MM.1S (cell line): ENCODE data around the gene FGF12.

Experiments
- DNase-seq: peaks from one replicate; pipeline ENCODE4 v3.0.0-alpha.2; 2015
- H2AFZ ChIP-seq: fragments of 300-600 bp; sonication (generic); 2 replicates; pipeline ENCODE4 v1.6.0; 2016; ENCODE audit warnings: antibody characterized with exemption, low read length
- H3F3A ChIP-seq: fragments of 300-600 bp; sonication (generic); 2 replicates; pipeline ENCODE4 v1.6.1; 2016; ENCODE audit warnings: mild to moderate bottlenecking, antibody characterized with exemption, low read length, moderate library complexity, mixed read lengths; ENCODE audit not compliant: insufficient read depth
- H3K27ac ChIP-seq: fragments of 300-600 bp; sonication (generic); 2 replicates; pipeline ENCODE4 v1.5.1; 2016; ENCODE audit warnings: mild to moderate bottlenecking, low read length
- H3K27me3 ChIP-seq: fragments of 300-600 bp; sonication (generic); replicated peaks from 2 replicates; pipeline ENCODE4 v1.6.0; 2016; ENCODE audit warnings: low read length; ENCODE audit not compliant: insufficient read depth
- H3K36me3 ChIP-seq: fragments of 300-600 bp; sonication (generic); replicated peaks from 2 replicates; pipeline ENCODE4 v1.6.1; 2016; ENCODE audit warnings: mild to moderate bottlenecking, low read length, mixed read lengths; ENCODE audit not compliant: insufficient read depth
- H3K4me1 ChIP-seq: fragments of 300-600 bp; sonication (generic); 2 replicates; pipeline ENCODE4 v1.6.1; 2016; ENCODE audit warnings: low read length, mixed read lengths
- H3K4me2 ChIP-seq: fragments of 300-600 bp; sonication (generic); 2 replicates; pipeline ENCODE4 v1.6.0; 2016; ENCODE audit warnings: low read depth, low read length
- H3K4me3 ChIP-seq: fragments of 300-600 bp; sonication (generic); 2 replicates; pipeline ENCODE4 v1.5.1; 2016; ENCODE audit warnings: low read length, mixed read lengths
- H3K79me2 ChIP-seq: fragments of 300-600 bp; sonication (generic); 2 replicates; pipeline ENCODE4 v1.6.1; 2016; ENCODE audit warnings: mixed run types, low read length, mixed read lengths
- H3K9ac ChIP-seq: fragments of 300-600 bp; sonication (generic); 2 replicates; pipeline ENCODE4 v1.6.1; 2016; ENCODE audit warnings: low read length, mixed read lengths
- H3K9me2 ChIP-seq: fragments of 300-600 bp; sonication (generic); replicated peaks from 2 replicates; pipeline ENCODE4 v1.6.1; 2016; ENCODE audit warnings: mild to moderate bottlenecking, low read length, mixed read lengths; ENCODE audit not compliant: insufficient read depth
- H3K9me3 ChIP-seq: fragments of 300-600 bp; sonication (generic); replicated peaks from 2 replicates; pipeline ENCODE4 v1.6.1; 2016; ENCODE audit warnings: mild to moderate bottlenecking, low read length, mixed read lengths; ENCODE audit not compliant: insufficient read depth
- H4K20me1 ChIP-seq: fragments of 300-600 bp; sonication (generic); 2 replicates; pipeline ENCODE4 v1.6.1; 2016; ENCODE audit warnings: mild to moderate bottlenecking, low read length, moderate library complexity, mixed read lengths; ENCODE audit not compliant: insufficient read depth
- EZH2 ChIP-seq: fragments of 300-600 bp; sonication (generic); optimal IDR thresholded peaks from 2 replicates; pipeline ENCODE3; 2017; ENCODE audit warnings: low read depth, mild to moderate bottlenecking, antibody characterized with exemption, low read length, mixed read lengths
- EZH2phosphoT487 ChIP-seq: fragments of 300-600 bp; sonication (generic); IDR thresholded peaks from 2 replicates; pipeline ENCODE4 v1.6.1; 2018; ENCODE audit warnings: antibody characterized with exemption, low read length
- TF ChIP-seq, protein P1 (sequence below): fragments of 300-600 bp; sonication (generic); IDR thresholded peaks from 2 replicates; pipeline ENCODE4 v1.5.1; 2016; ENCODE audit warnings: antibody characterized with exemption, low read length, mixed read lengths

Gene FGF12

DNA sequence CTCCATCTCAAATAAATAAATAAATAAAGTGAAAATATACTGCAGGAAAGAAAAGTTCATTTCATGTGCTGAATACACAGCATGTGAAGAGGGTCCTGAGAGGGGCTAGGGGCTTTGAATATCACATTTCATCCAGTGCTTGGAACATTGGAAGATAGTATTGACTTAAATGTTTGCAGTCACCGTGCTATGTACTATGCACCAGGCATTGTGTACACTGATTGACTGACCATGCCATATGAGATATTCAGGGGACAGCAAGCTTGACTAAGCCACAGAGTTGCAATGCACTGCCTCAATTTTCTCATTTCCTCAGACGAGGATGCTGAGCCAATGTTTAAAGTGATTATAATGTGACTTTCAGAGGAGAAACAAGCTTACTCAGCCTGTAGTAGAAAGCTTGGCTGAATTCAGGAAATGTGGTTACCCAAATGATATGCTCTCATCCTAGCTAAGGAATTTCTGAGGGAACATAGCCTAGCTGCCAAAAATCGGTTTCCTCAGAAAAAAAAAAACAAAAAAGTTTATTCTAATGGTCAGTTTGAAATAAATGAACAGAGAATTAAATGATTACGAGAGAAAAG is 557.9 kb downstream of the FGF12 start:
- Histone ChIP-seq H3K27ac (no peak overlapping the region), H3K4me2 (no peak overlapping the region), H3K9me3 (no peaks in the 10 kb centered on the region), H3K27me3 (no peaks in the 10 kb centered on the region), H2AFZ (no peak overlapping the region), H3K4me1 (no peaks in the 10 kb centered on the region), H3F3A (no peaks in the 10 kb centered on the region), H3K4me3 (no peak overlapping the region), H4K20me1 (no peaks in the 10 kb centered on the region), H3K9ac (no peak overlapping the region), H3K9me2 (no peaks in the 10 kb centered on the region), H3K79me2 (no peaks in the 10 kb centered on the region), H3K36me3 (no peaks in the 10 kb centered on the region)
- no peak for DNase-seq
- TF ChIP-seq, protein P1, sequence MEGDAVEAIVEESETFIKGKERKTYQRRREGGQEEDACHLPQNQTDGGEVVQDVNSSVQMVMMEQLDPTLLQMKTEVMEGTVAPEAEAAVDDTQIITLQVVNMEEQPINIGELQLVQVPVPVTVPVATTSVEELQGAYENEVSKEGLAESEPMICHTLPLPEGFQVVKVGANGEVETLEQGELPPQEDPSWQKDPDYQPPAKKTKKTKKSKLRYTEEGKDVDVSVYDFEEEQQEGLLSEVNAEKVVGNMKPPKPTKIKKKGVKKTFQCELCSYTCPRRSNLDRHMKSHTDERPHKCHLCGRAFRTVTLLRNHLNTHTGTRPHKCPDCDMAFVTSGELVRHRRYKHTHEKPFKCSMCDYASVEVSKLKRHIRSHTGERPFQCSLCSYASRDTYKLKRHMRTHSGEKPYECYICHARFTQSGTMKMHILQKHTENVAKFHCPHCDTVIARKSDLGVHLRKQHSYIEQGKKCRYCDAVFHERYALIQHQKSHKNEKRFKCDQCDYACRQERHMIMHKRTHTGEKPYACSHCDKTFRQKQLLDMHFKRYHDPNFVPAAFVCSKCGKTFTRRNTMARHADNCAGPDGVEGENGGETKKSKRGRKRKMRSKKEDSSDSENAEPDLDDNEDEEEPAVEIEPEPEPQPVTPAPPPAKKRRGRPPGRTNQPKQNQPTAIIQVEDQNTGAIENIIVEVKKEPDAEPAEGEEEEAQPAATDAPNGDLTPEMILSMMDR: no peak
- no peak for TF ChIP-seq EZH2phosphoT487
- no peak for TF ChIP-seq EZH2

DNA sequence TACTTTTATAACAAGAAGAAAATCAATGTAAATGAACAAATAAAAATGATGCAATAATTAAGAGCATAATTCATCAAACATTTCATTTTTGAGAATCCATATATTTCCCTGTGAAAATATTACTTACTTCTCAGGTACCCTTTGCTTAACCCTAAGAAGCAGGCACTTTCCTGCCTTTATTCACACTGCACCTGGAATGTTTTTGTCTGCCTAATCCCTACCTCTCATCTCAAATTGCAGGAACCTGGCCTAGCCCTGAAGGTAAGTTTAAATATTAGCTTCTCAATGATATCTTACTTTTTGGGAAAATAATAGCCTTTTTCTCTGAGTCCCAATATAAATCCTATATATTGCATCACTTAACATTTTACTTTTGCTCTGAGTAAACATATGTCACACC is 559.1 kb downstream of the FGF12 start:
- Histone ChIP-seq H3K27ac (no peak overlapping the region), H3K79me2 (no peaks in the 10 kb centered on the region), H3K27me3 (no peaks in the 10 kb centered on the region), H3K9me2 (no peaks in the 10 kb centered on the region), H4K20me1 (no peaks in the 10 kb centered on the region), H3K4me1 (no peaks in the 10 kb centered on the region), H3K36me3 (no peaks in the 10 kb centered on the region), H3K4me2 (no peak overlapping the region), H3K4me3 (no peak overlapping the region), H3K9ac (no peak overlapping the region), H3F3A (no peaks in the 10 kb centered on the region), H2AFZ (no peak overlapping the region), H3K9me3 (no peaks in the 10 kb centered on the region)
- no peak for DNase-seq
- no peak for TF ChIP-seq EZH2
- TF ChIP-seq, protein P1: no peak
- TF ChIP-seq EZH2phosphoT487: no peak

DNA sequence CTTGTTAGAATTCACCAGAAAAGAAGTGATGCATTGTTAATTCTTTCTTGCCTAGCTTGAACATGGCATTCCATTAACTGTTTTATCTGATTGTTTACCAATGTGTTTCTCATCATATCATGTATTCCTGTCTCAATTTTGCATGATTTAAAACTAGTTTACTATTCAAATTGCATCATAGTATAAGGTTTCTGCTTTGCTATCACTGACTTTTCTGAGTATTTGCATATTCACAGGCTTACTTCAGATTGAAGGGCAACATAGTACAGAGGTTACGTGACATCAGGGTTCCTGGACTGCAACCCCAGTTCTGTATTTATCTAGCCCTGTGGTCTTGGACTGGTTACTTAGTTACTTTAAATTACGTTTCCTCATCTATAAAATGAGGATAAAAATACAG is 561.8 kb downstream of the FGF12 start:
- H3K9me3 ChIP-seq: no peaks in the 10 kb centered on the region
- no peaks in the 10 kb centered on the region for H3K9me2 ChIP-seq
- no peaks in the 10 kb centered on the region for H3K27me3 ChIP-seq
- no peaks in the 10 kb centered on the region for H4K20me1 ChIP-seq
- H3K27ac ChIP-seq: no peak overlapping the region
- no peak overlapping the region for H3K4me2 ChIP-seq
- H3K36me3 ChIP-seq: no peaks in the 10 kb centered on the region
- H3K9ac ChIP-seq: no peak overlapping the region
- H3F3A ChIP-seq: no peaks in the 10 kb centered on the region
- no peak overlapping the region for H2AFZ ChIP-seq
- H3K4me3 ChIP-seq: no peak overlapping the region
- TF ChIP-seq EZH2phosphoT487 (no peak), EZH2 (no peak)
- TF ChIP-seq, protein P1: no peak
- no peak for DNase-seq
- H3K79me2 ChIP-seq: no peaks in the 10 kb centered on the region
- H3K4me1 ChIP-seq: no peaks in the 10 kb centered on the region
